ENCODE measurements around the gene PICK1.
"Not testable (repeated sequence)": the region's sequence is repeated elsewhere in the genome, so short reads cannot be mapped to it uniquely, and the experiment has no call there.

PICK1 gene

DNA sequence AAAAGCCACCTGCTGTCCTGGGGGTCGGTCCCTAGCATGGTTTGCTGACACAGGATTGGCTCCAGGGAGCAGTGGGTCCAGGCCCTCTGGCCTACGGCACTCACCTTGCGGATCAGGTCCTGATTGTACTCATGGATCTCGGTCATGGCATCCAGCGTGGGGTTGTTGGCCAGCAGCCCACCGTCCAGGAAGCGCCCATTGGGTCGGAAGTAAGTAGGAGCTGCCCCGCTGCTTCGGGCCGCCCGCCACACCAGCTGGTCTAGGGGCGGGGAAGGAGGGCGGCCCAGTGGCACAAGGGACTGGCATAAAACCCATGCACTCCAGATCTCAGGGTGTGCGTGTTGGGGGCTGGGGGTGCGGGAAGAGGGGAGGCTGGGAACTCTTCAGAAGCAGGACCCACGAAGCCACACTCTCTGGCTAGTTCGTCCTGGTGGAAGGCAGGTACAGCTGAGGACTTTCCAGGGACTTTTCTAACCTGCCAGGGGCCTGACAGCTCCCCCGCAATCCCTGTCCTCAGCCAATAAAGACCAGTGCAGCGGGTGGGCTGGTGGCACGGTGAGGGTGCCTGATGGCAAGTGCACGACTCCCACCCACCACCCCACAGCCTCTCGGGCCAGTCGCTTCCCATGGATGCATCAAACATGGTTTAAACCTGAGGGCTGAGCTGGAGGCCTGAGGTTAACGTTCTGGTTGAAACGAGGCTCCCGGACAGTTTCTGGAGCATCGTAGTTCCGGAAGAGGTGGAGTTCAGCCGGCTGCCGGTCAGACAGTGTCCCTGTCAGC, 58.4 kb downstream of the PICK1 start (continued):
- TF ChIP-seq PATZ1 (tag by site-specific recombination; IDR thresholded peaks at IDR 0.05) (no peak), RBAK (tag by site-specific recombination; IDR thresholded peaks at IDR 0.05) (no peak), PRDM4 (tag by site-specific recombination; IDR thresholded peaks at IDR 0.05) (no peak), ZNF324 (tag by site-specific recombination; IDR thresholded peaks at IDR 0.05) (no peak)
- TF ChIP-seq, protein P1, sequence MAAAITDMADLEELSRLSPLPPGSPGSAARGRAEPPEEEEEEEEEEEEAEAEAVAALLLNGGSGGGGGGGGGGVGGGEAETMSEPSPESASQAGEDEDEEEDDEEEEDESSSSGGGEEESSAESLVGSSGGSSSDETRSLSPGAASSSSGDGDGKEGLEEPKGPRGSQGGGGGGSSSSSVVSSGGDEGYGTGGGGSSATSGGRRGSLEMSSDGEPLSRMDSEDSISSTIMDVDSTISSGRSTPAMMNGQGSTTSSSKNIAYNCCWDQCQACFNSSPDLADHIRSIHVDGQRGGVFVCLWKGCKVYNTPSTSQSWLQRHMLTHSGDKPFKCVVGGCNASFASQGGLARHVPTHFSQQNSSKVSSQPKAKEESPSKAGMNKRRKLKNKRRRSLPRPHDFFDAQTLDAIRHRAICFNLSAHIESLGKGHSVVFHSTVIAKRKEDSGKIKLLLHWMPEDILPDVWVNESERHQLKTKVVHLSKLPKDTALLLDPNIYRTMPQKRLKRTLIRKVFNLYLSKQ (tag by site-specific recombination; IDR thresholded peaks at IDR 0.05; ENCODE audit: borderline replicate concordance): no peak

DNA sequence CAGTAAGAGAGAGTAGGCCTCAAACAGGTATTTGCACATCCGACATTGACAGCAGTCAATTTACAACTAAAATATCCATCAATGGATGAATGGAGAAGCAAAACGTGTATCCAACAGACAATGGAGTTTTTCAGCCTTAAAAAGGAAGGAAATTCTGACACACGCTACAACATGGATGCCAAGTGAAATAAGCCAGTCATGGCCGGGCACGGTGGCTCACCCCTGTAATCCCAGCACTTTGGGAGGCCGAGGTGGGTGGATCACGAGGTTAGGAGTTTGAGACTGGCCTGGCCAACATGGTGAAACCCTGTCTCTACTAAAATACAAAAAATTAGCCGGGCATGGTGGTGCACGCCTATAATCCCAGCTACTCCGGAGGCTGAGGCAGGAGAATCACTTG, 60.4 kb downstream of the PICK1 start:
- POLR2A ChIA-PET: interaction anchor here (0.6 kb wide), 1 partner anchor 62 kb away, joined by 4 read pairs; no protein-coding TSS in a partner anchor
- H3K4me3 ChIP-seq (ENCODE audit: low read depth, low read length); H3K4me1 ChIP-seq (ENCODE audit: control insufficient read depth, insufficient read depth, low read length); H3K27ac ChIP-seq (ENCODE audit: extremely low read depth, low read depth, low read length); H3K36me3 ChIP-seq (ENCODE audit: control insufficient read depth in 2 of 2, insufficient read depth in 1 of 2, low read length in 2 of 2); H3K9me3 ChIP-seq (ENCODE audit: control insufficient read depth, insufficient read depth, low read depth, low read length): not testable (repeated sequence)
- CTCF ChIA-PET: interaction anchor here (0.6 kb wide), 1 partner anchor 140 kb away, joined by 3 read pairs; no protein-coding TSS in a partner anchor

DNA sequence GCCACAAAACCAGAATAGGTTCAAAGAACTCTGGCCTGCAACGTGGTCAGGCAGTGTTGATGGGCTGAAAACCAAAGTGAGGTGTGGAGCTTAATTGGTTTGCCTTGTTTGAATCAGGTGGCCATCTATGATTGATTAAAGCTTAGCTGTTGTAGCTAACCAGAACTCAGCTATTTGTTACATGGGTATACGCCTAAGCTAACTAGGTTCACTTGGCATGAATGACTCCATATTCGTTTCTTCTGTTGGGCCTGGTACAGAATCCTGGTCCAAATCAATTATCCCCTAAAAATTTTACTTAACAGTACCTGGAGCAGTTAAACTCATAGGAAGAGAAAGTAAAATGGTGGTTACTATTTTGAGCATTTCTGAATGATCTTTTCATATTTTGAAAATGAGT, 61.0 kb downstream of the PICK1 start:
- Histone ChIP-seq H3K36me3 (ENCODE audit: control insufficient read depth in 2 of 2, insufficient read depth in 1 of 2, low read length in 2 of 2) (peaks cover 0 to 9% of the 10 kb centered on the region in 2 experiments; a peak in 1 of 3 replicates), H3K9me3 (ENCODE audit: control insufficient read depth, insufficient read depth, low read depth, low read length) (no peaks in the 10 kb centered on the region), H3K27ac (ENCODE audit: extremely low read depth, low read depth, low read length) (no peak overlapping the region), H3K4me1 (ENCODE audit: control insufficient read depth, insufficient read depth, low read length) (no peaks in the 10 kb centered on the region; the same call in 1 of the 2 replicates), H3K4me3 (ENCODE audit: low read depth, low read length) (no peak overlapping the region)
- CTCF ChIA-PET: interaction anchor here (0.6 kb wide), 2 partner anchors 140 to 301 kb away, joined by 3 read pairs; no protein-coding TSS in a partner anchor
- POLR2A ChIA-PET: interaction anchor here (0.6 kb wide), 1 partner anchor 62 kb away, joined by 4 read pairs; no protein-coding TSS in a partner anchor
- TF ChIP-seq EGR2 (tag by site-specific recombination; IDR thresholded peaks at IDR 0.05; ENCODE audit: low read depth): no peak
- no peak for TF ChIP-seq ZBTB49 (tag by site-specific recombination; IDR thresholded peaks at IDR 0.05; ENCODE audit: low read depth)
- no peak for TF ChIP-seq ZNF677 (tag by site-specific recombination; IDR thresholded peaks at IDR 0.05)
- no peak for TF ChIP-seq ZNF558 (tag by site-specific recombination; IDR thresholded peaks at IDR 0.05)
- TF ChIP-seq KLF7 (tag by site-specific recombination; IDR thresholded peaks at IDR 0.05; ENCODE audit: borderline replicate concordance): no peak
- no peak for TF ChIP-seq ZNF658 (tag by site-specific recombination; IDR thresholded peaks at IDR 0.05)
- no peak for TF ChIP-seq IKZF3 (tag by site-specific recombination; IDR thresholded peaks at IDR 0.05)
- TF ChIP-seq ZBTB10 (tag by site-specific recombination; IDR thresholded peaks at IDR 0.05): no peak
- TF ChIP-seq KLF9 (tag by site-specific recombination; IDR thresholded peaks at IDR 0.05; ENCODE audit: low read depth): no peak
- no peak for TF ChIP-seq ZIC2 (tag by site-specific recombination; IDR thresholded peaks at IDR 0.05)
- no peak for TF ChIP-seq RBAK (tag by site-specific recombination; IDR thresholded peaks at IDR 0.05)
- TF ChIP-seq ZNF112 (tag by site-specific recombination; IDR thresholded peaks at IDR 0.05): no peak
- no peak for TF ChIP-seq ZNF692 (tag by site-specific recombination; IDR thresholded peaks at IDR 0.05)
- TF ChIP-seq ZNF549 (tag by site-specific recombination; IDR thresholded peaks at IDR 0.05): no peak
- TF ChIP-seq ZNF837 (tag by site-specific recombination; IDR thresholded peaks at IDR 0.05): no peak
